Measurements from ENCODE around the gene PPP1R3C.

Gene PPP1R3C

DNA sequence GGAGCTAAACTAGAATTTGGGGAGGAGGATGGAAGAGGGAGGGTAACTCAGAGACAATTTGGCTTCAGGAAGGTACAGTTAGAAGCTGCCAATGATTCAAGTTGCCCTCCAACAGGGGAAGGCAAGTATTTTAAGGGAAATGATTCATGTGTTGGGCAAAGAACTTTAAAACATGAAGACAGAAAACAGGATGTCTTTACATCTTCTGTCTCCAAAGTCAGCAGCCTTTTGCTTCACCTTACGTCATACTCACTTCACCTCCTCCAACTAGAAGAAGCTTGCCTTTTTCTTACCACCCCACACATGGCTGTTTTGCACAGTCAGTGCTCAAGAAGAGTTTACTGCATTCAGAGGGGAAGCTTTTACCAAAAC is 36.1 kb downstream of the PPP1R3C start:
- Mint-ChIP-seq H3K4me1 (no peaks in the 10 kb centered on the region), H3K36me3 (no peaks in the 10 kb centered on the region), H3K27ac (no peak overlapping the region), H3K27me3 (peaks cover 10% of the 10 kb centered on the region), H3K9me3 (no peaks in the 10 kb centered on the region), H3K4me3 (no peak overlapping the region)
- no peak for ATAC-seq

DNA sequence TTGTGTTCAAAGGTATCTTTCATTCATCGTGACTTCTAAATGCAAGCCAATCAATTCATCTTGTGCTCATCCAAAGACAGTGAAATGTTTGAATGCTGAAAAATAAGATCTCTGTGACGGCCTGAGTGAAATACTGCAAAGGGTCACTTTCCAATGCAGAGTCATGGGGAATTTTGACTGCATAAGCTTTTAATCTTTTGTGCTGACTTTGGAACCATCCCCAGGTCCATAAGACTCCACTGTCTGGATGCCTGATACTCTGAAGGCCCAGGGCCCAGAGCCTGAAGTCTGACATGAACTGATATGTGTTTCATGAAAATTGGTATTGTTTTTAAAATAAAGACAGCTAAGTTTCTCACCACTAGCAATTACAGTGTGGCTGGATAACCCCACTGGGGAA is 39.0 kb downstream of the PPP1R3C start:
- no peak for ATAC-seq
- H3K9me3 Mint-ChIP-seq: no peaks in the 10 kb centered on the region
- no peak overlapping the region for H3K27ac Mint-ChIP-seq
- no peaks in the 10 kb centered on the region for H3K4me1 Mint-ChIP-seq
- peaks cover 34% of the 10 kb centered on the region for H3K27me3 Mint-ChIP-seq
- no peaks in the 10 kb centered on the region for H3K36me3 Mint-ChIP-seq
- H3K4me3 Mint-ChIP-seq: no peak overlapping the region

GRCh38 chr10:91593366-91593765 is 39.5 kb downstream of the PPP1R3C start:
- no peak overlapping the region for H3K27ac Mint-ChIP-seq
- no peak for ATAC-seq
- no peaks in the 10 kb centered on the region for H3K9me3 Mint-ChIP-seq
- H3K27me3 Mint-ChIP-seq: peaks cover 39% of the 10 kb centered on the region
- H3K36me3 Mint-ChIP-seq: no peaks in the 10 kb centered on the region
- H3K4me1 Mint-ChIP-seq: no peaks in the 10 kb centered on the region
- no peak overlapping the region for H3K4me3 Mint-ChIP-seq

DNA sequence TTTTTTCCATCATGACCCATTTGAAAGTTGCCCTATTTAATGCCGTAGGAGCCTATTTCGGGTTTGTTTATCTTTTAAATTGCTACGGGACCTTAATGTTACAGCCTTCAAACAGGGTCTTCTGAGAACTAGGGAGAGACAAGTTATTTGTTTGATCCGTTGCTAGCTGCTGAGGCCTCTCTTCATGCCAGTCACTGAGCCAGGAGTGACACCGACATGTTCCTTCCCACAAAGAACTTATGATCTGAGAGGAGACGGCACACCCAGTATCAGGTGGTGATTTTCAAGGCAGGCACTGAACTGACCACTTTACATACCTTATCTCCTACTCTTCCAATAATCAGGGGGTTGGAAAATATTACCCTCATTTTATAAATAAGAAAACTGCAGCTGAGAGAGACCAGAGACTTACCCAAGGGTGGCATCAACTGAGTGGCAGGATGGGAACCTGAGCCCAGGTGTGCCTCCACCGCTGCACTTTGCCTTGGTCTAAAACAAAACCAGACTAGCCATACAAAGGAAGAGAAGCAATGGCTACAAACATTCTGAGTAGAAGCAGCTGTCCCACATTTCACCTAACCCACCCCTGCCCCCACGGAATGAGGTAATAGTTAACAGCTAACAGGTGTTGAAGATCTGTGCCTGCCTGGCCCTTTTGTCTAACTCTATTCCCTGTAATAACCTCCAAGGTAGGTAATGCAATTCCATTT is 40.5 kb downstream of the PPP1R3C start:
- Mint-ChIP-seq H3K4me1 (no peaks in the 10 kb centered on the region), H3K36me3 (no peaks in the 10 kb centered on the region), H3K27me3 (peaks cover 44% of the 10 kb centered on the region), H3K27ac (no peak overlapping the region), H3K9me3 (no peaks in the 10 kb centered on the region), H3K4me3 (no peak overlapping the region)
- no peak for ATAC-seq

- Mint-ChIP-seq H3K27me3 (peaks cover 44% of the 10 kb centered on the region), H3K27ac (no peak overlapping the region), H3K9me3 (no peaks in the 10 kb centered on the region), H3K36me3 (no peaks in the 10 kb centered on the region), H3K4me3 (no peak overlapping the region), H3K4me1 (no peaks in the 10 kb centered on the region)
- no peak for ATAC-seq
Measured at GRCh38 chr10:91591797-91592174, 41.1 kb downstream of the PPP1R3C start.

- no peak for ATAC-seq
- H3K9me3 Mint-ChIP-seq: no peaks in the 10 kb centered on the region
- H3K4me1 Mint-ChIP-seq: no peaks in the 10 kb centered on the region
- H3K27ac Mint-ChIP-seq: no peak overlapping the region
- no peaks in the 10 kb centered on the region for H3K36me3 Mint-ChIP-seq
- H3K4me3 Mint-ChIP-seq: no peak overlapping the region
- peaks cover 50% of the 10 kb centered on the region for H3K27me3 Mint-ChIP-seq
Measured at GRCh38 chr10:91590904-91591796, 41.7 kb downstream of the PPP1R3C start.

DNA sequence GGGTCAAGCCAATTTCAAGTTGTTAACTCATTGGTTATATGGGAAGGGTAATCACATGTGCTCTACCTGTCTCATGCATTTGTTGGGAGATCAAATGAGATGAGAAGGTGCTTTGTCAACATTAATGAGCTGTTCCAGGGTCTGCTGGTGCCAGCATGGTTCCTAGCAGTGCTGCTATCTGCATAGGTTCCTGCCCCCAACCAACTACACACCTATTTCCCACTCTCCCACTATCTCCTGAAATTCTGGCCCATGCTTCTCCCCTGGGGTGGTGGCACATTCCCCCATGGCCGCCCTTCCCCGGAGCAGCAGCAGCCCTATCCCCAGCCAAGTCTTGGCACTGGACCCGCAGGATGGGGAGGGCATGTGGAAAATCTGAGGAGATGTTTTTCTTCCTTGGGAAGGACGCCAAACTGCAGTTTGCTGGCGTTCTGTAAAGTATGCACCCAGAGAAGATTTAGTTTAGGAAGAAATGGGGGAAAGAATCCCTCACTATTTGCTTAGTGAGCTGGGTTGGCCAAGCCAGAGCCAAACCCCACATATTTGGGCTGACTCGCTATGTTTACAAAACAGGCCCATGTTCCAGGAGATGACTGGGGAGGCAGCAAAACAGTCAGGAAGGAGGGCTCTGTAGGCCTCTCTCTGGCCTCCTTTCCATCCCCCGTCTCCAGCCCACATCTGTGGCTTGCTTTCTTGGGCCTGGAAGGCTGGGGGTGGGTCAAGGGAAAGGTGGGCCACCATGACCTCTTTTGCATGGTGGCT is 42.5 kb downstream of the PPP1R3C start:
- no peak for ATAC-seq
- Mint-ChIP-seq H3K4me3 (no peak overlapping the region), H3K27ac (no peak overlapping the region), H3K4me1 (no peaks in the 10 kb centered on the region), H3K27me3 (peaks cover 50% of the 10 kb centered on the region), H3K9me3 (no peaks in the 10 kb centered on the region), H3K36me3 (no peaks in the 10 kb centered on the region)

GRCh38 chr10:91589658-91590035 is 43.2 kb downstream of the PPP1R3C start:
- ATAC-seq: no peak

DNA sequence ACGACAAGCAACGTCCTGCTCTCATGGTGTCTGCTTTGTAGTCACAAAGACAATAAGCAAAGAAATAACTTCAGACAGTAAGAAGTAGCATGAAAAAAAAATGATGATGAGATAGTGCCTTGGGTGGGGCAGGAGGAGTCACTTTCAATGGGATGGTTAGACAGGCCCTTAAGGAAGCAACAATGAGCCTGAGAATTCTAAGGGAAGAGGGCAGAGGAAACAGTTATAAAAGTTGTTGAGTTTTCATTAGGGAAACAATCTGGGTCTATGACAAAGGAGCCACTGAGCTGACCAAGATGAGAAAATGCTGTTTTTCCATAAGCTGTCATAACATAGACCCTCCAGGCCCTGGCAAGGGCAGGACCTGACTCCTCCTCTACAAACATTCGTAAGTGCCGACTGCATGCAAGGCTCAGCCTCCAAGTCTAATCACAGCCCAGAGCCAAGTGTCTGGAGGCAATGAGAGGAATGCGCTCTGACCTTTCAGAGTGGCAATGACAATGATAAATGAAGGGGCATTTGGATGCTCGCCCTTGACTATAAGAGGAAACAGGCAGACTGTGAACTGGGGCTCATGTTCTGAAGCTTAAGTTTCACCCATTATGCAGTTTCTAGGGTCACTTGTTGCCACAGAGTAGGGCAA is 43.7 kb downstream of the PPP1R3C start:
- Mint-ChIP-seq H3K4me1 (no peaks in the 10 kb centered on the region), H3K27ac (no peak overlapping the region), H3K4me3 (no peak overlapping the region), H3K9me3 (no peaks in the 10 kb centered on the region), H3K36me3 (no peaks in the 10 kb centered on the region), H3K27me3 (peaks cover 60% of the 10 kb centered on the region)
- no peak for ATAC-seq

More at GRCh38 chr10:91589658-91590035, 43.2 kb downstream of the PPP1R3C start:
- no peak overlapping the region for H3K4me3 Mint-ChIP-seq
- H3K36me3 Mint-ChIP-seq: no peaks in the 10 kb centered on the region
- H3K27ac Mint-ChIP-seq: no peak overlapping the region
- no peaks in the 10 kb centered on the region for H3K9me3 Mint-ChIP-seq
- H3K4me1 Mint-ChIP-seq: no peaks in the 10 kb centered on the region
- H3K27me3 Mint-ChIP-seq: peaks cover 55% of the 10 kb centered on the region

GRCh38 chr10:91587710-91588638 is 44.9 kb downstream of the PPP1R3C start:
- Mint-ChIP-seq H3K4me3 (no peak overlapping the region), H3K36me3 (no peaks in the 10 kb centered on the region), H3K27me3 (peaks cover 52% of the 10 kb centered on the region), H3K4me1 (no peaks in the 10 kb centered on the region), H3K27ac (no peak overlapping the region), H3K9me3 (no peaks in the 10 kb centered on the region)
- no peak for ATAC-seq

DNA sequence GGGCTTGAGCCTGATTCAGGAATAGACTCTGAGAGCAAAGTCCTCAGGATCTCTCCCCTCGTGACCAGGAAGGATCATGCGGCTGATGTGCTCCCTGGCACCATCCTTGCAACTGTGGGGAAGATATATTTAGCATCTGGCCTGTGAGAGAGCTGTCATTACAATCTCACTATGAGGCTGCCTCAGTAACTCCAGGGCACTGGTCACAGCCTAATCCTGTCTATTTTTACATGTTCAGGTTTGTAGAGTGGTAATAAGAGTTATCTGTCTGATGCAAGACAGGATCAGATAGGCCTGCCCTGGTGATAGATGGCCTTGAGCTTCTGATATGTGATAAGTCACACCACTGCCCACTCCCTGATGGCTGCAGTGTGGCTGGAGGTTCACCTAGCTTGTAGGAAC is 50.7 kb downstream of the PPP1R3C start:
- H3K4me1 Mint-ChIP-seq: no peaks in the 10 kb centered on the region
- no peak for ATAC-seq
- H3K9me3 Mint-ChIP-seq: peaks cover 6% of the 10 kb centered on the region
- peaks cover 17% of the 10 kb centered on the region for H3K27me3 Mint-ChIP-seq
- H3K36me3 Mint-ChIP-seq: no peaks in the 10 kb centered on the region
- H3K4me3 Mint-ChIP-seq: no peak overlapping the region
- no peak overlapping the region for H3K27ac Mint-ChIP-seq

- Mint-ChIP-seq H3K27ac (no peak overlapping the region), H3K4me1 (no peaks in the 10 kb centered on the region), H3K36me3 (no peaks in the 10 kb centered on the region), H3K4me3 (no peak overlapping the region), H3K9me3 (peaks cover 6% of the 10 kb centered on the region), H3K27me3 (peaks cover 12% of the 10 kb centered on the region)
- no peak for ATAC-seq
Measured at GRCh38 chr10:91579329-91579985, 53.4 kb downstream of the PPP1R3C start.
